Ecto neural progenitor cell (in vitro differentiated cells): ENCODE measurements around the gene CRELD2.
"Not testable (repeated sequence)": the region's sequence is repeated elsewhere in the genome, so short reads cannot be mapped to it uniquely, and the experiment has no call there.

ENCODE experiments used
- DNase-seq: peaks from one replicate; pipeline ENCODE4 v3.0.0-alpha.2; 2018; ENCODE audit warnings: low spot score

Gene CRELD2

GRCh38 chr22:49930596-49931412 is 12.4 kb downstream of the CRELD2 start:
- DNase-seq, result no peak

- DNase-seq, result no peak
These were observed 15.1 kb downstream of the CRELD2 start for GRCh38 chr22:49933236-49934159.

GRCh38 chr22:49934160-49934890 is 15.9 kb downstream of the CRELD2 start:
- DNase-seq, result no peak

- DNase-seq, result no peak
These were observed 16.6 kb downstream of the CRELD2 start for GRCh38 chr22:49934891-49935557.

GRCh38 chr22:49935561-49935960 is 17.1 kb downstream of the CRELD2 start:
- no peak for DNase-seq

GRCh38 chr22:49936018-49936972 is 17.9 kb downstream of the CRELD2 start:
- no peak for DNase-seq

GRCh38 chr22:49936973-49937757 is 18.7 kb downstream of the CRELD2 start:
- DNase-seq, result no peak

GRCh38 chr22:49937758-49938564 is 19.5 kb downstream of the CRELD2 start:
- no peak for DNase-seq

GRCh38 chr22:49938565-49939136 is 20.2 kb downstream of the CRELD2 start:
- DNase-seq, result no peak

- no peak for DNase-seq
These were observed 23.3 kb downstream of the CRELD2 start for GRCh38 chr22:49941507-49942316.

GRCh38 chr22:49942565-49943404 is 24.4 kb downstream of the CRELD2 start:
- DNase-seq, result no peak

GRCh38 chr22:49943405-49943765 is 25.0 kb downstream of the CRELD2 start:
- DNase-seq, result no peak

GRCh38 chr22:49943771-49944398 is 25.5 kb downstream of the CRELD2 start:
- no peak for DNase-seq

- no peak for DNase-seq
These were observed 26.0 kb downstream of the CRELD2 start for GRCh38 chr22:49944399-49944891.

GRCh38 chr22:49945042-49945794 is 26.8 kb downstream of the CRELD2 start:
- DNase-seq, result not testable (repeated sequence)
